NCI-H146 (cell line): ENCODE results near the gene CHST13.
A peak's percentile ranks its signal among the peaks of the same experiment; 100 is the strongest.

Experiments
- DNase-seq: peaks from one replicate; lab custom pipeline; 2025; lab: John Stamatoyannopoulos, UW

Gene CHST13

GRCh38 chr3:126488185-126488584 lies 35.8 kb upstream of the CHST13 start:
- no peak for DNase-seq

GRCh38 chr3:126488886-126489569 lies 34.9 kb upstream of the CHST13 start:
- no peak for DNase-seq

GRCh38 chr3:126490619-126491018 lies 33.3 kb upstream of the CHST13 start:
- DNase-seq, result peak; percentile 56

DNA sequence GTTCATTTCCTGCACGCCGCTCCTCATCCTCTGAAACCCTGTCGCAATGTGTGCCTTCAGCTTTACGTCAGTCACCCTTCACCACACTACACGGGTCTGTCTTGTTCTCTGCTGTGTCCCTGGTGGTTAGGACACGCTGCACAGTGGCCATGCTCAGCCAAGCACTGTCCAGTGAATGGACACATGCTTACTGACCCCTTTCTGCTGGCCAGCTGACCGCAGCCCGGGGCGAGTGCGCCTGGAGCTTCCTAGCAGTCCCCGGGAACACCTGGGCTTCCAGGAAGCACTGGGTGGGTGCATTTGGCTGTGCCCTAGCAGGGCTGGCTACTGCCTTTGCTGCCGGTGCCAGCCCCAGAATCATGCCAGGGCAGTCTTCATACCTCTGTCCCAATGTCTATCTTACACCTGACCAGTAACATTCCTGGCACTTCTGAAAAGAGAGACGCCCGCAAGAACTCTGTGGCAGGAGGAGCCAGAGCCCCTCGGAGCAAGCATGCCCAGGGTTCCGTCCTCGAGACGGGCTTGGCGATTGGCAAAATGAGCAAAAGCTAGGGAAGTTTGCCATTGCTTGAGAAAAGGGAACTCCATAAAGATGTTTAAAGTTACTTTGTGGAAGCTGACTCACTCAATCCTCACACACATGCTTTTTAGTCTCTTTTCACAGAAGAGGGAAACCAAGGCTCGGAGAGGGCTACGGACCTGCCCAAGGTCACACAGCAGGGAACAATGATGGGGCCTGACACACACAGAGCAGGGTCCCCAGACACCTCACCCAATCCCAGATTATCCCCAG lies 32.5 kb upstream of the CHST13 start:
- no peak for DNase-seq

- no peak for DNase-seq
These were observed 30.9 kb upstream of the CHST13 start for GRCh38 chr3:126493051-126493450.

DNA sequence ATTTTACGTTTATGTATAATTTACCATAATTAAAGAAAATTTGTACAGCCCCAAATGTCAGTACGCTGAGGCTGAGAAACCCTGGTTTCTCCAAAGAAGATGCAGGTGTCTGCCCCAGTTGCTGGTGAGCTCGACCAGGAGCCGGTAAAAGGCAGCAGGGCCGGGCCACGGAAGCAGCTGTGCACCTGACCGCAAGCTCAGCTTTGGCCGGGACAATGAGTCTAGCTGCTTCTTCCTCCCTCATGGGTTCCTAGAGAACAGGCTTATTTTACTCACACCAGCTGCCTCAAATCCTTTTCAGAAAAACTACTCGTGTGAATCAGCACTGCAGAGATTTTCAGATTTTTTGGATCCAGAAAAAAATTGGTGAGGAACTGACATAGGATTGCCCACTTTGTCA lies 30.2 kb upstream of the CHST13 start:
- no peak for DNase-seq

GRCh38 chr3:126494204-126494969 lies 29.6 kb upstream of the CHST13 start:
- DNase-seq, result no peak

GRCh38 chr3:126494970-126495230 lies 29.1 kb upstream of the CHST13 start:
- DNase-seq, result no peak

DNA sequence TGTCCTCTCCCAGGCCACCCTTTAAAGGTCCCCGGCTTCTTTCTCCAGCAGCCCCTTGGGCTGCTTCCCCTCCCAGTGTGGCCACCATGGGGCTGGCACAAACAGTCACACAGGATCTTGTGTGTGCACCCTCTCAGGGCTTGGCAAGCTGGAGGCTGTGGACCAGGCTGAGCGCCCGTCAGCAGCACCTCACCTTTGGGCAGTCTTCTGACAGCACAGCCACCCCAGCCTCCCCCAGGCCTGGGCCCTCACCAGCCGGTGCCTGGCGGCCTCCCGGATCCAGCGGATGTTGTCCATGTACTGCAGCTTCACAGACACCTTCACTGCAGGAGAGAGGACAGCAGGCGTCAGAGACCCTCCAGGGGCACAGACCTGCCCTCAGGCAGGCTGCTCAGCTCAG lies 28.2 kb upstream of the CHST13 start:
- DNase-seq, result no peak

GRCh38 chr3:126496894-126497850 lies 26.8 kb upstream of the CHST13 start:
- no peak for DNase-seq

DNA sequence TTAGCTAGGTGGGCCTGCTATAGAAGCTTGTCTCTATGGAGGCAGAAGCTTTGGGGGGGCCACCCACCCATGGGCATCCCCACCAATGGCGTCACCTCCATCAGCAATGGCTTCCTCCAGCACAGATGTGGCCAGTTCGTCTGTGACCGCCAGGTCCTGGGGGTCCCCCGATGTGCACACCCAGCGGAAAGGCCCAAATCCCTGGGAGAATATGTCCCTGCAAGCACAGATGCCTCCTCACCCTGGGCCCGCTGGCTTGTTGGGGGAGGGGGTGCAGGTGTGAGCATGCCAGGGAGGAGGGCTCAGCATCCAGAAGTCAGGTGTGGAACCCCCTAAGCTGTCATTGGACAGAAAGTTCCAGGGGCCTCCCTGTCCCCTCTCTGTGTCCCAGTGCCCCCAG lies 26.0 kb upstream of the CHST13 start:
- DNase-seq, result no peak

- no peak for DNase-seq
These were observed 25.5 kb upstream of the CHST13 start for GRCh38 chr3:126498461-126498860.

DNA sequence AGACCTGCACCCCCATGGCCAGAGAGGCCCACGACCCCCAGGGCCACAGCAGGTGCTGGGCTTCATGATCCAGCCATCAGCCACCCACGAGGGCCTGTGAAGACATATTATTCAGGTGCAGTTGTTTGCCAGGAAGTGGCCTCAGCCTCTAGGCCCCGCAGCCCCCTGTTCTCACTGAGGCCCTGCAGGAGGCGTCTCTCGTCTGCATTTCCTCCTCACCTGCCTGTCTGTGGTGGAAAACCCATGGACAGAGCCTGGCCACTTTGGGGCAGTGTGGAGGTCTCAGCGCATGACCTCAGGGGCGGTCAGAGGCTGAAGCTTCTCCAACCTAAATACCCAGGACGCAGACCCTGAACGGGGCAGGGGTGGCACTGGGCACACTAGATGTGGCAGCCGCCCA lies 25.0 kb upstream of the CHST13 start:
- peak; percentile 62 for DNase-seq

DNA sequence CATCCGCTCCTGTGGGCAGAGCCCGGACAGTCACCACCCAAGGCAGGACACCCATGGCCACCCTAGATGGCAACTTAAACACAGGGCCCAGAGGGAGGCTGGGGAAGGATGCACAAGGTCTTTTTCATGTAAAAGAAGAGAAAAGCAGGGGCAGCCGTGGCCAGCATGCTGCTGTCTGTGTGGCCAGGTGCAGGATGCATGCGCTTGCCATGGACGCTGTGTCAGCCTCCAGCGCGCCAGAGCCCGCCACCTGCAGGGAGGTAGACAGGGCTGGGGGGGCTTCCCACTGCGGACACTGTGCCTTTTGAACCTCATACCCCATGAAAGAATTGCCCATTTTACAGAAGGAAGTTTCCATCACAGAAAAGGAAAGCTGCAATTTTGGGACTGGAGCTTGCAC lies 24.6 kb upstream of the CHST13 start:
- no peak for DNase-seq

DNA sequence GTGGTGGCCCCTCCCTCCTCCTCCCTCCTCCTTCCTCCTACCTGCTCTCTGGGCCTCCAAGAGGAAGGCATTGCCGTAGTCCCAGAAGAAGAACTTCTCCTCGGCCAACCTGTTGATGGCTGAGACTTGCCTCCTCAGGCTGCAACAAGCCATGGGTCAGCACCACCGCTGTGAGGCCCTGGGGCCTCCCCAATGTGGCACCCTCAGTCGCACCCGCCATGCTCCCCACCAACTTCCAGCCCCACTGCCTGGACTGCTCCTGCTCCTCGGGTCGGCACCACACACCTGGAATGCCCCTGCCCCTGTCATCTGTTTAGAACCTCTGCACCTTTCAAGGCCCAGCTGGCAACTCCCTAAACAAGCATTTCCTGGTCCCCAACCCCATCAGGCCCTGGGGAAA lies 23.9 kb upstream of the CHST13 start:
- DNase-seq, result no peak

GRCh38 chr3:126501054-126501453 lies 22.9 kb upstream of the CHST13 start:
- no peak for DNase-seq

DNA sequence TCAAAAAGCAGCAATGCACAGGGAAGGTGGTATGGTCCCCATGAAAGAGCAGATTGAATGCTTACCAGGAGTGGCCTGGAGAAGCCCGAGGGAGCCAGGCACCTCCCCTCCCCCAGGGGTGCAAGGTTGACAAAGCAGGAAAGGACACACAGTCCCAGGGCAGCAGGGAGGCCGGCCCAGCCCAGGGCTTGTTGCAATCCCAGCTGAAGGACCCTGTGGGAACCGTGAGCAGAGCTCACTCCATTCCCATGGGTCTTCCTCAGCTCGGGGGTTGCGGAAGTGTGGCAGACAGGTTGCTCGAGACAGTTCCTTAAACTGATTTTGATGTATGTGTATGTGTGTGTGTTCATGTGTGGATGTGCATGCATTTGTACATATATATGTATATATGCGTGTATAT lies 22.2 kb upstream of the CHST13 start:
- DNase-seq, result no peak

- no peak for DNase-seq
These were observed 21.3 kb upstream of the CHST13 start for GRCh38 chr3:126502656-126503055.

DNA sequence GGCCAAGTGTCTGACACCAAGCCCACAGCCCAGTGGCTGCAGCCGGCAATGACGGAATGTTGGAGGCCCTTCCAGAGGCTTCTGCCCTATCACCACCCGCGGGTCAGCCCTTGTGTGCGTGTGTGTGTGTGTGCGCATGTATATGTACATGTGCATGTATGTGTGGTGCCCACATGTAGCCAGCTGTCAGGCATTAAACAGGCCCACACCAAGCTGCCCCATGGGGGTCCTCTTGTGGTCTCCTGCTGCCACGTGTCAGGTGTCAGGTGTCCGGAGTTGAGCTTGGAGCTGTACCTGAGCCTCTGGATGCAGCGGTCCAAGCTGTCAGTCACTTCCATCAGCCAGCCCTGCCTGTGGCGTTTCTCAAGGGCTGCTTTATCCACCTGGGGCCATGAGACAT lies 20.3 kb upstream of the CHST13 start:
- DNase-seq, result no peak

DNA sequence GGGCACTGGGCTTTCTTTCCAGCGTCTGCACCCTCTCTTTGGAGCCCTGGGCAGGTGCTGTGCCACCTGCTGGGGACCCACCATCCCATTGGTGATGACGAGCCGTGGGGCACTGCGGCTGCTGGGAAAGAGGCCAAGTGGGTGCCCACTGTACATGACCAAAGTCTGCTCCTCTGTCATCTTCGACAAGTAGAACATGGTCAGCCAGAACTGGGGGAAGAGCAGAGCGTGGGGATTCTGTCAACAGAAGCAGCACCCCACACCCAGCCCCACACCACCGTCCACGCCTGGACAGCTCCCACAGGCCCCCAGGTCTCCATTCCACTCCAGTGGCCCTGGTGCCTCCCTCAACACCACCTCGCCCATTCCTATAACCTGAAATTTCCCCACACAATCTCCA lies 16.1 kb upstream of the CHST13 start:
- DNase-seq, result no peak

GRCh38 chr3:126508564-126508964 lies 15.4 kb upstream of the CHST13 start:
- DNase-seq, result no peak
